WI38 (cell line): ENCODE results near the gene OR52A5.

ENCODE experiments used
- H3K4me3 ChIP-seq: 2 replicates; pipeline ENCODE4 v1.5.1; 2011; ENCODE audit warnings: low read depth, mild to moderate bottlenecking, control low read depth, low read length
- TF ChIP-seq, protein P1 (sequence below): IDR thresholded peaks from 2 replicates; pipeline ENCODE4 v1.5.1; 2012; ENCODE audit warnings: low read depth, mild to moderate bottlenecking, control low read depth, low read length

OR52A5 gene

DNA sequence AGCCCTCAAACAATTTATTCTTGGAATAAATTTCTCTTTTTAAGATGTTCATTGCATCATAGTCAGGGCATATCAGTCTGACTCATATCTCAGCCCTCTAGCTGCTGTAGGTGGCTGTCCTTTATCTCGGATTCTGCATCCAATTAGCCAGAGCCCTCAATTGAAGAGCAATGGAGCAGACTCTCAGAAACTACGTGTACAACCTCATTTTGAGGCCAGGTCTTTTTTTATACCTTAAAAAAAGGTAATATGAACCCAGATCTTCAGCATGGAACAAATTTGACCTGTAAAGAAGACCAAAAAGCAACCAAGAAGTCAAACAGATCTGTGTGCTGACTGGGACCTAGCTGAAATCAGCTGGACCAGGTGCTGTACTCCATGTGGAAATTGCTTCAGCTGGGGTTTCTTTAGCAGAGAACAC lies 8.7 kb downstream of the OR52A5 start:
- no peak overlapping the region for H3K4me3 ChIP-seq
- TF ChIP-seq, protein P1, sequence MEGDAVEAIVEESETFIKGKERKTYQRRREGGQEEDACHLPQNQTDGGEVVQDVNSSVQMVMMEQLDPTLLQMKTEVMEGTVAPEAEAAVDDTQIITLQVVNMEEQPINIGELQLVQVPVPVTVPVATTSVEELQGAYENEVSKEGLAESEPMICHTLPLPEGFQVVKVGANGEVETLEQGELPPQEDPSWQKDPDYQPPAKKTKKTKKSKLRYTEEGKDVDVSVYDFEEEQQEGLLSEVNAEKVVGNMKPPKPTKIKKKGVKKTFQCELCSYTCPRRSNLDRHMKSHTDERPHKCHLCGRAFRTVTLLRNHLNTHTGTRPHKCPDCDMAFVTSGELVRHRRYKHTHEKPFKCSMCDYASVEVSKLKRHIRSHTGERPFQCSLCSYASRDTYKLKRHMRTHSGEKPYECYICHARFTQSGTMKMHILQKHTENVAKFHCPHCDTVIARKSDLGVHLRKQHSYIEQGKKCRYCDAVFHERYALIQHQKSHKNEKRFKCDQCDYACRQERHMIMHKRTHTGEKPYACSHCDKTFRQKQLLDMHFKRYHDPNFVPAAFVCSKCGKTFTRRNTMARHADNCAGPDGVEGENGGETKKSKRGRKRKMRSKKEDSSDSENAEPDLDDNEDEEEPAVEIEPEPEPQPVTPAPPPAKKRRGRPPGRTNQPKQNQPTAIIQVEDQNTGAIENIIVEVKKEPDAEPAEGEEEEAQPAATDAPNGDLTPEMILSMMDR: no peak

DNA sequence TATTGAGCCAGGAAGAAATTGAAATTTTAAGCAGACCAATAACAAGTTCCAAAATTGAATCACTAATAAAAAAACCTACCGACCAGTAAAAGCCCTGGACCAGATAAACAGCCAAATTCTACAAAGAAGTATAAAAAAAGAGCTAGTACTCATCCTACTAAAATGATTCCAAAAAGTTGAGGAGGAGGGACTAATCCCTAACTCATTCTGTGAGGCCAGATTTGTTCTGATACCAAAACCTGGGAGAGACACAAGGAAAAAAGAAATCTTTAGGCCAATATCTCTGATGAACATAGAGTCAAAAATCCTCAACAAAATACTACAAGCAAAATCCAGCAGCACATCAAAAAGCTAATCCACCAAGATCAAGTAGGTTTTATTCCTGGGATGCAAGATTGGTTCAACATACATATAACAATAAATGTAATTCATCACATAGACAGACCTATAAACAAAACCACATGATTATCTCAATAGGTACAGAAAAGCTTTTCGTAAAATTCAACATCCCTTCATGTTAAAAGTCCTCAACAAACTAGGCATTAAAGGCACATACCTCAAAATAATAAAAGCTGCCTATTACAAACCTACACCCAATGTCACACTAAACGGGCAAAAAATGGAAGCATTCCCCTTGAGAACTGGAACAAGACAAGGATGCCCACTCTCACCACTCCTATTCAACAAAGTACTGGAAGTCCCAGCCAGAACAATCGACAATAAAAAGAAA lies 13.1 kb downstream of the OR52A5 start:
- TF ChIP-seq, protein P1: no peak
- H3K4me3 ChIP-seq: no peak overlapping the region

DNA sequence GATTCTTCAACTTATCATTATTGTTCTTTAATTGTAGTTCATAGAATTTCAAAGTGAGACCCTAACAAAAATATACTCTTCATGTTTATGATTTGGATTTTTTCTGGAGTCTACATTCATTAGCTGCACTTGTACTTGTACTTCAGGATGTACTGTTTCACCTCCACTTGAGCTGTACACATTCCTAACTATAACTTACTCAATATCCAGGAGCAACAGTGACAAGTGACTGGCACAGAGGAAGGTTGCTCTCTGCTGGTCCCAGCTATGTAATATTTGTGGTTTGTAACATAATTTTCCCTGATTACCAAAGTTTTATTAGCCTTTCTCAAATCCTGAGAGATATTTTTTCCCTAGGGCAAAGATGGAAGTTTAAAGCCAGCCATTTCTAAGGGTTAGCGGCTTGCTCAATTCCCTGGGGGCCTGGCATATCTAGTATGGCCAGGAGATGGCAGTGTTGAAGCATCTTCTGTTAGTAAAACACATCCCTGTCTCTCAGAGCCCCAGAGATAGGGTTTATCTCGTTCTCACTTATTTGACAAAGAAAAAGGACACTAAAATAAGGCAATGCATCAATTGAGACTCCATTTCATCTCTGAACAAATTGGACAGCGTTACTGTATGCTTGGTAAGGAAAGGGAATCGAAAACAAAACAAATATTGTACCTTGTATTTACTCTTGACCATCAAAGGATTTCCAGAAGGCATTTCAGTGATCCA lies 14.2 kb downstream of the OR52A5 start:
- H3K4me3 ChIP-seq: no peak overlapping the region
- TF ChIP-seq, protein P1: peak; percentile 84

DNA sequence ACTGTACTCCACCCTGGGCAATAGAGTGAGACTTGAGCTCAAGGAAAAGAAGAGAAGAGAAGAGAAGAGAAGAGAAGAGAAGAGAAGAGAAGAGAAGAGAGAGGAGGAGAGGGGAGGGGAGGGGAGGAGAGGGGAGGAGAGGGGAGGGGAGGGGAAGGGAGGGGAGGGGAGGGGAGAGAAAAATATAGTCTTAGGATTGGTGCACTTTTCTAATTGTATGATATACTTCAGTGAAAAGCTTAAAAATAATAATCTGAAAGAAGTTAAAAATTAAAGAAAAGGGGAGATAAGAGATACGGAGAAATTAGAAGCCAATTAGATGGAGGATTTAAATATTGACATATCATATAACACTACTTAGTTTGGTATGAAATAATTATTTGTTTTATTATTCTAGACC lies 19.3 kb downstream of the OR52A5 start:
- TF ChIP-seq, protein P1: no peak
- no peak overlapping the region for H3K4me3 ChIP-seq

DNA sequence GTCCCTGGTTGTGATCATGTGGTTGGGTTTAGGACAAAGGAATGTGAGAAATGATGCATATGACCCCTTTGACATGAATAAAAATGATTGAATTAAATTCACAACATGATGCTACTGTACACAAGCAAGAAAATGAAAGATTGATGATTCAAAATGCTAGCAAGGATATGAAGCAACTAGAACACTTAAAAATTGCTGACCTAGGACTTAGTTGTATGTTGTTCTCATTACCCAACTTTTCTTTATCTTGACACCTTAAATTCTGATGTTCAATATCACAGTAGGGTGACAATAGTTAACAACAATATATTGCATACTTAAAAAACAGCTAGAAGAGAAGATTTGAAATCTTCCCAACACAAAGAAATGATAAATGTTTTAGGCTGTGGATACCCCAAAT lies 20.6 kb downstream of the OR52A5 start:
- TF ChIP-seq, protein P1: no peak
- H3K4me3 ChIP-seq: no peak overlapping the region

DNA sequence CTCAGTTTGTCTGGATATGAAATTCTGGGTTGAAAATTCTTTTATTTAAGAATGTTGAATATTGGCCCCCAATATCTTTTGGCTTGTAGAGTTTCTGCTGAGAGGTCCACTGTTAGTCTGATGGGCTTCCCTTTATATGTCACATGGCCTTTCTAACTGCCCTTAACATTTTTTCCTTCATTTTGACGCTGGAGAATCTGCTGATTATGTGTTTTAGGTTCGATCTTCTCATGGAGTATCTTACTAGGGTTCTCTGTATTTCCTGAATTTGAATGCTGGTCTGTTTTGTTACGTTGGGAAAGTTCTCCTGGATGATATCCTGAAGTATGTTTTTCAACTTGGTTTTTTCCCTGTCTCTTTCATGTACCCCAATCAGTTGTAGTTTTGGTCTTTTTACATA lies 22.8 kb downstream of the OR52A5 start:
- H3K4me3 ChIP-seq: no peak overlapping the region
- TF ChIP-seq, protein P1: no peak

DNA sequence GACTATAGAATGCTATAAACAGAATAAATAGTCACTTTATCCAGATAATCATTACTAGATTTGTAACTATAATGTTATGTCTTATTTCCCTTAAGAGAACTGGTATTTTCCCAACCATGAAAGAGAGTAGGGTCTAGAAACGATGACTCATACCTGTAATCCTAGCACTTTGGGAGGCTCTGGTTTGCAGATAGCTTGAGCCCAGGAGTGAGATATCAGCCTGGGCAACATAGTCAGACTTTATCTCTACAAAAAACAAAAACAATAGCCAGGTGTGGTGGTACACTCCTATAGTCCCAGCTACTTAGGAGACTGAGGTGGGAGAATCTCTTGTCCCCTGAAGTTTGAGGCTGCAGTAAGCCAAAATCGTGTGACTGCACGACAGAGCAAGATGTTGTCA lies 30.9 kb downstream of the OR52A5 start:
- TF ChIP-seq, protein P1: no peak
- no peak overlapping the region for H3K4me3 ChIP-seq
